Middle frontal gyrus (tissue), 1 donor: Measurements from ENCODE around the gene HEMK1.

Experiments used
- DNase-seq: peaks from one replicate; pipeline ENCODE4 v3.0.0-alpha.2; 2015; ENCODE audit warnings: low spot score; ENCODE audit errors: extremely low spot score

The HEMK1 gene

DNA sequence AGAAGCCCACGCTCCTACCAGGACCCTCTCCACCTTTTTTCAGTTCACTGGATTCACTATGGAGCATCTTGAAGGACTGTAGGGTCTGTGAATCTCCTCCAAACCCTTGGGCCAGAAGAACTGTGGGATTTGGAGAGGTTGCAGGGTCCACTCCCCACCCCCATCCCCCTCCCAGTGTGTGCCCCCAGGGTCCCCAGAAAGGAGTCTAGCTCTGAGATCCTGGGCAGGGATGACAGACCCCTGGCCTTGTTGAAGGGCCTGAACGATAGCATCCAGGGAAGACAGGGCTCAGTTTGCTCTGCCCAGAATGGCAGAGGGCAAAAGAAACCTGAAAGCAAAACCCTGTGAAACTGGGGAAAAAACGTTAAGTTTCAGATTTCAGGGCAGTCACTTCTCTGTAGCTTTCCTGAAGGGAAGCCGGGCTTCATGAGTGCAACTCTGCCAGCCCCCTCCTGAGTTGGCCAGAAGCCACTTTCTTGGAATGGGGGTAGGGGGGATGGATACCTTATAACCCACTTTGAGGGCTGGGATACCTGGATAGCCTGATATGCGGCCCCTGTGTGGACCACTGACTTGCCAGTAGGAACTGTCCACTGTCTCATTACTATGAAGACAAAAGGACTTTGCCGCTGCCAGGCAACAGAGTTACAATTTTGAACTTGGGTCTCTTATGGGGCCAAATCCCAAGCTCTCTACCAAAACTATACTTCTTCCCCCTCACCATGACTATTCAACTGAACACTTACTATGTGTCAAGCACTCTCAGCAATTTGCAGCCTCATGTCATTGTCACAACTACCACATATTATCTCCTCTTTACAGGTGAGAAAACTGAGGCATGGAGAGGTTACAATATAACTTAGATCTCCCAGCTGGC lies 43.9 kb downstream of the HEMK1 start:
- no peak for DNase-seq

DNA sequence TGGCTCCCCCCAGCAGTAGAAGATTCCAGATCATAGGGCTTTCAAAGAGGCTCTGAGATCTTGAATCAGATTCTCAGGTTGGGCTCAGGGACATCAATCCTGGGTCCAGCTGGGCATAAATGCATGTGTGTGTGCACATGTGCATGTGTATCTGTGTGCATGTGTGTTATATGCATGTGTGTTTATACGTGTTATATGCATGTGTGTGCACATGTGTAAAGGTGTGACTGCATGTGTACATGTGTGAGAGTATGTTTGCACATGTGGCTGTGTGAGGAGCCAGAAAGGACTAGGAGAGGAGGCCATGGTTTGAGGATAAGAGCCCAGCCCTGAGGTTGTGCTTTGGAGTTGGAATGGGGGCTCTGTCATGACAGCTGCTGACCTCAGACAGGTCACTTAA lies 45.9 kb downstream of the HEMK1 start:
- no peak for DNase-seq

- peak; percentile 67 for DNase-seq
Observed at GRCh38 chr3:50616003-50616769, 46.9 kb downstream of the HEMK1 start.

DNA sequence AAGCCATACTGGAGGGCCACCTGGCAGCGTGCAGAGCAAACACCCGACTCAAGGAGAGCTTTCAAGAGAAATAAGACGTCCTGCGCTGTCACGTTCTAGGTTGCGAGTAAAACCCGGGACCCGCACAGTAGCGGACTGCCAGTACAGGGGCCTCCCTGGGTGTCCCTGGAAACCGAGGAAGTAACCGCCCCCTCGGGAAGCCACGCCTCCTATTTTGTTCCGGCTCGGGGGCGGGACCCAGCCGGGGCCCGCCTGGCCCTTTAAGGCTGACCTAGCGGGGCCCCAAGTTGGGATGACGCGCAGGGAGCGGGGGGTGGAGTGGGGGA lies 47.4 kb downstream of the HEMK1 start:
- DNase-seq, result peak; percentile 72

GRCh38 chr3:50617096-50617791 lies 47.9 kb downstream of the HEMK1 start, which contains the start of gene MAPKAPK3:
TSS of gene MAPKAPK3 (plus strand) at chr3:50617151. CDS start at chr3:50617566, 415 bp downstream.
- DNase-seq, result no peak

DNA sequence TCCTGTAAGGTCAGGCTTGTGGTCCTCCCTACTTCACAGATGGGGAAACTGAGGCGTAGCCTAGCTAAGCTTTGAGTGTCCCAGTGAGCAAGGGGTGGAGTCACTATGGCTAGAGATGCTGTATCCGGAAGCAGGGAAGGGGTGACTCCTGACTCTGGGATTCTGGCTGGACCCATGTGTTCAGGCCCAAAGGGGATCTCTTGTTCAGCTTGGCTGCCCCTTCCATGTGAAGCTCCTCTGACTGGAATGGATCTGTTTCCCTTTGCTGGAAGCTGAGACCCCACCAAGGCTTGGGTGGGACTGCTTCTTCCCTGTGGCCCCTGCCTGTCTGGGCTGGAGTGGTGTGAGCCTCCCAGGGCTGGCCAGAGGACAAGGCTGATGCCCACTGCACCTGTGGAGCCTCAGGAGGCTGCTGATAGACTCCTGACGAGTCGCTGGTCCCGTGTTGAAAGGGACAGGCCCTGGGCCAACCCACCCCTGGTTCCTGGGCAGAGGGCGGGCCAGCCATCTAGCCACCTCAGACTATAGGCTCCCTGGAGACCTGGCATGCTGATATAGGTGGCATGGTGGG lies 48.7 kb downstream of the HEMK1 start:
- DNase-seq, result no peak

- DNase-seq, result no peak
Observed at GRCh38 chr3:50620420-50620819, 51.1 kb downstream of the HEMK1 start.

DNA sequence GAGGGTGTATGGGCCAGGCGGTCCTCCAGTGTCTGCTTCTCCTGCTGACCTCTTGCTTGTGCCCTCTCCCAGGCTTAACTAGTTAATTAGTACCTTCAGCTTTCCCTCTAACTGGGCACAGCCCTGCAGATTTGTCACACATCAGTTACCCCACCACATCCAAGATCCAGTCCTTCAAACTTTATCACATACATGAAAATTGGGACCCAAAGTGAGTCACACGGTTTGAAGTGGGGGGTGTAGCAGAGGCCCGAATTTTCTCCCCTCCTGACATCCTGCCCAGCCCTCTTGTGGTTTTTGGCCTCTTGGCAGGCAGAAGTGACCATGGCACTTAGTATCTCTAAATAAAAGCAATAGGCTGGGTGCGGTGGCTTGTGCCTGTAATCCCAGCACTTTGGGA lies 51.5 kb downstream of the HEMK1 start:
- DNase-seq, result no peak

- no peak for DNase-seq
Observed at GRCh38 chr3:50622881-50623280, 53.6 kb downstream of the HEMK1 start.

- DNase-seq, result no peak
Observed at GRCh38 chr3:50623840-50624474, 54.6 kb downstream of the HEMK1 start.

DNA sequence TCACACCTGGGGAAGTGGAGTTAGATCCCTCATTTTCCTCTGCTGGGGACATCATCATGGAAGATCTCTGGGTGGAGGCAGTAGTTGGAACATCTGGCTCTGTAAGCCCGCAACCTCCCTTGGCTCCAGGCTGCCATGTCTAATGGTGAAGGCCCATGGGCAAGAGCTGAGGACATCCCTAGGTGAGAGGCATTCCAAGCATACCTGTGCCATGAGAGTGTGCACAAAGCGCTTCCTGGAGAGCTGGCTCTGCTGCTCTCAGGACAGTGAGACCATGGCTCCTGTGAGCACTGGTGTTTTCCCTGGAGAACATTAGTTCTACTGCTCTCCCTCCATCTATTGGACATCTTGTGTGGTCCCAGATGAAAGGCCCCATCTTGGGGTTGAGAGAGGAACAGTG lies 55.3 kb downstream of the HEMK1 start:
- no peak for DNase-seq

GRCh38 chr3:50625231-50626182 lies 56.2 kb downstream of the HEMK1 start:
- no peak for DNase-seq

GRCh38 chr3:50626401-50626800 lies 57.1 kb downstream of the HEMK1 start:
- no peak for DNase-seq

GRCh38 chr3:50627407-50628051 lies 58.2 kb downstream of the HEMK1 start:
- no peak for DNase-seq

DNA sequence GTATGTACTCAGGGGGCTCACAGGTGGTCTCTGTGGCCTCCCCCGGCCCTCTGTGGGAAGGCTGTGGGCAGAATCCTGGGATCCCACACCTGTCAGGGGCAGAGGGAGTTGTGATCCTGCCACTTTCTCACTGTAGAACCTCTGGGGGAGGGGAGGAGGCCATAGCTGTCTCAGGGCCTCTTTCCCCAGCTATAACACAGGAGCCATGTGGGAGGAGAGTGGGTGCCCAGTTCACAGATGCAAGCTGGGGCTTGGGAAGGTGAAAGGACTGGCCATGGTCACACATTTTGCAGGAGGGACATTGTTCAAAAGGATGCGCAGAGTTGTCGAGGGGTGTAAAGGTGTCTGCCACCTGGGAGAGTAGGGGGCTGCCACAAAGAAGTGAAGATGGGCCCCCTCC lies 59.3 kb downstream of the HEMK1 start:
- no peak for DNase-seq

DNA sequence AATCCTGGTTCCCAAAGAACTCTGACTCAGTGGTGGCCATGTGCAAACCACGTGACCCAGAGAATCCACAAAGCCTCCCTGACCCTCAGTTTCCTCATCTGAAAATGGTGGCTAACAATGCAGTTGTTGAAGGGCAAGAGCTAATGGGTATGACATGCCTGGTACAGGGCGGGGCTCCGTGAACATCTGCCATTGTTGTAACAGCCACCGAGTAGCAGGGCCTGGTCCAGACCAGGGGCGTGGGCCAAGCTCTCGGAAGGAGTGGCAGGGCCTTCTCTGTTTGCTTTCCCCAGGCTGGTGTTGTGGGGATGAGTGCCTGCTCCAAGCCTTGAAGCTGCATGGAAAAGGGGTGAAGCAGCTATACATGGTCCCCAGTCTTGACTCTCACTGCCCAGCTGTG lies 61.1 kb downstream of the HEMK1 start:
- DNase-seq, result no peak

DNA sequence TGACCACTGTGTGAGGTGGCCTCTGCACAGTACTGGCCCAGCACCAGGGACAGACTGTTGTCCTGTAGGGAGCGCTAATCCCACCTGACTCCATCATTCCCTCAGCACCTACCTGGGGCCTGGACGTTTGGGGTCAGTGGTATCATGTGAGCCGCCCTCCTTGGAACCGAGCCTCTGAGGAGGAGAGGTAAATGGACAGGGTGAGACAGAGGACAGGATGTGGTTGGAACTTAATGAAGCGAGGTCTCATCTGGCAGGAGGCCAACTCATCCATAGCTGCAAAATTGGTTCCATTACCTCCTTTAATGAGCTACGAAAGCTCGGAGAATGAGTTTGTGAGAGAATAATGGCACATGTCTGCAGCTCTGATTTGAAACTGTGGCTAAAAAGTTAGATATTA lies 61.6 kb downstream of the HEMK1 start:
- no peak for DNase-seq

GRCh38 chr3:50632450-50632849 lies 63.1 kb downstream of the HEMK1 start:
- no peak for DNase-seq

DNA sequence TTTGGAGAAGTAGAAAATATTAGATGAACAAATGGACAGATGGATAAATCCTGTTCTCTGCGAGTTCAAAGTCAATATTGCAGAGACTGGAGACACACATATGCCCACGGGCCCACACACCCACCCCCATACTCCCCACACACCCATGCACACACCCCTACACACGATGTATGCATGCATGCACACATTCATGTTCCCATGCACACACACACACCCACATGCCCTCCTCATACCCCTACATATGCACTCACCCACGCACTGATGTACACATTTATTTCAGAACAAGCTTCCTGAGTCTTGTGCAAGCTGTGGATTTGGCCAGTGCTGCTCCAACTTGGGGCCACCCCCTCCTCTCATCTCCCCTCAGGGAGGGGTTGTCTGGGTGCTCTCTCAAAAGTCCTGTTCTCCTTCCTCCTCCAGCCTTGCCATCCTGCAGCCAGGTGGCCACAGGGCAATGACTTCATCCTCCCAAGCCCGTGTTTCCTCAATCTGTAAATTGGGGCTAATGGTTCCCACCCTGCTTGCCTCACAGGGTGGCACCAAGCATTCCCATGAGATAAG lies 64.0 kb downstream of the HEMK1 start:
- DNase-seq, result no peak
